Mesothelial cell of epicardium (in vitro differentiated cells): ENCODE results near the gene STIM1. TPM values are rescaled to one million over a fixed set of nuclear protein-coding genes. Genes with fewer than 3 reads are reported as not detected.

Experiments
- DNase-seq, 2 experiments: peaks; one replicate each; pipeline ENCODE4 v3.0.0; 2021; ENCODE audit warnings: low spot score in 2 of 2; ENCODE audit not compliant: unreplicated experiment in 2 of 2
- H3K27ac Mint-ChIP-seq: 2 replicates; pipeline ENCODE4 v1.8.0; 2021; ENCODE audit warnings: mixed read lengths
- H3K27me3 Mint-ChIP-seq: 2 replicates; pipeline ENCODE4 v1.8.0; 2021; ENCODE audit warnings: low read depth, mixed read lengths
- H3K36me3 Mint-ChIP-seq: 2 replicates; pipeline ENCODE4 v1.8.0; 2021; ENCODE audit warnings: mixed read lengths
- H3K4me1 Mint-ChIP-seq: 2 replicates; pipeline ENCODE4 v1.8.0; 2021; ENCODE audit warnings: mixed read lengths
- H3K4me3 Mint-ChIP-seq: 2 replicates; pipeline ENCODE4 v1.8.0; 2021; ENCODE audit warnings: mild to moderate bottlenecking, moderate library complexity, mixed read lengths
- H3K9me3 Mint-ChIP-seq: 2 replicates; pipeline ENCODE4 v1.8.0; 2021; ENCODE audit warnings: mixed read lengths
- total RNA-seq: library from RNA; stranded (reverse); gene quantifications from 3 replicates; pipeline ENCODE4 v1.2.1, GENCODE V29; 2021
- TF ChIP-seq, protein P1 (sequence below): fragments of 200-600 bp; sonication (generic); IDR thresholded peaks from one replicate; pipeline ENCODE4 v1.5.0; 2021; ENCODE audit warnings: antibody characterized with exemption; ENCODE audit not compliant: unreplicated experiment

Gene STIM1
- total RNA-seq, 1 donor from 2014 or later, result 43.7 TPM

DNA sequence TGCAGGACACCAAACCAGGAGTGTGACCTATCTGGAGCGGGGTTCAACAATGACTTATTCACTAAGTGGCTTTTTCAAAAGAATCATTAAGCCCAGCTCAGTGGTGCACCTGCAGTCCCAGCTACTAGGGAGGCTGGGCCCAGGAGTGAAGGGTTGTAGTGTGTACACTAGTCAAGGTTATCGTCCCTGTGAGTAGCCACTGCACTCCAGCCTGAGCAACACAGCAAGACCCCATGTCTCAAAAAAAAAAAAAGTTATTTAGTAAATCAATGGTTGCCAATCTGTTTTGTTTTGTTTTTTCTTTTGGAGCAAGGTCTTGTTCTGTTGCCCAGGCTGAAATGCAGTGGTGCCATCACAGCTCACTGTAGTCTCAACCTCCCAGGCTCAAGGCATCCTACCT is 22.6 kb upstream of the STIM1 start:
- Mint-ChIP-seq H3K4me3 (no peak overlapping the region), H3K27me3 (no peaks in the 10 kb centered on the region), H3K36me3 (peaks cover 9% of the 10 kb centered on the region), H3K4me1 (peaks cover 12% of the 10 kb centered on the region), H3K27ac (no peak overlapping the region), H3K9me3 (no peaks in the 10 kb centered on the region)
- no peak for DNase-seq
- TF ChIP-seq, protein P1, sequence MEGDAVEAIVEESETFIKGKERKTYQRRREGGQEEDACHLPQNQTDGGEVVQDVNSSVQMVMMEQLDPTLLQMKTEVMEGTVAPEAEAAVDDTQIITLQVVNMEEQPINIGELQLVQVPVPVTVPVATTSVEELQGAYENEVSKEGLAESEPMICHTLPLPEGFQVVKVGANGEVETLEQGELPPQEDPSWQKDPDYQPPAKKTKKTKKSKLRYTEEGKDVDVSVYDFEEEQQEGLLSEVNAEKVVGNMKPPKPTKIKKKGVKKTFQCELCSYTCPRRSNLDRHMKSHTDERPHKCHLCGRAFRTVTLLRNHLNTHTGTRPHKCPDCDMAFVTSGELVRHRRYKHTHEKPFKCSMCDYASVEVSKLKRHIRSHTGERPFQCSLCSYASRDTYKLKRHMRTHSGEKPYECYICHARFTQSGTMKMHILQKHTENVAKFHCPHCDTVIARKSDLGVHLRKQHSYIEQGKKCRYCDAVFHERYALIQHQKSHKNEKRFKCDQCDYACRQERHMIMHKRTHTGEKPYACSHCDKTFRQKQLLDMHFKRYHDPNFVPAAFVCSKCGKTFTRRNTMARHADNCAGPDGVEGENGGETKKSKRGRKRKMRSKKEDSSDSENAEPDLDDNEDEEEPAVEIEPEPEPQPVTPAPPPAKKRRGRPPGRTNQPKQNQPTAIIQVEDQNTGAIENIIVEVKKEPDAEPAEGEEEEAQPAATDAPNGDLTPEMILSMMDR, result no peak

DNA sequence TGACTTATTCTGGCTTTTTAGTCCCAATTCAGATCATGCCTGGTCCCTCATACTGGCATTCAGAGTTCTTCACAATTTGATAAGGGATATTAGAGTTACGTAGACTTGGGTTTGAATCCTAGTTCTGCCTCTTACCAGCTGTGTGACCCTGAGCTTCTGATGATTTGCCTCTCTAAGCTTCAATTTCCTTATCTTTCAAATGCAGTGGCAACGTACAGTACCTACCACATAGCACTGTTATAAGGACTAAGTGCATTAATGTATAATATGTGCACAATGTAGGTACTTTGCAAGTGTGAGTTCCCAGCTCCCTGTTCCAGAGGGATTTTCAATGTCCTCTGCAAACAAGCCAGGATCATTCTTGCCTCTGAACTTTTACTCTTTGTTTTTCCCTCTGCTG is 22.0 kb upstream of the STIM1 start:
- DNase-seq, result no peak
- Mint-ChIP-seq H3K4me1 (peaks cover 12% of the 10 kb centered on the region), H3K9me3 (no peaks in the 10 kb centered on the region), H3K27me3 (no peaks in the 10 kb centered on the region), H3K36me3 (peaks cover 8% of the 10 kb centered on the region), H3K27ac (no peak overlapping the region), H3K4me3 (no peak overlapping the region)
- TF ChIP-seq, protein P1, result no peak

GRCh38 chr11:3834349-3834663 is 21.2 kb upstream of the STIM1 start:
- no peak for DNase-seq
- Mint-ChIP-seq H3K9me3 (no peaks in the 10 kb centered on the region), H3K4me3 (no peak overlapping the region), H3K27me3 (no peaks in the 10 kb centered on the region), H3K36me3 (peaks cover 8% of the 10 kb centered on the region), H3K27ac (no peak overlapping the region), H3K4me1 (peaks cover 15% of the 10 kb centered on the region)
- TF ChIP-seq, protein P1, result no peak

GRCh38 chr11:3834664-3835461 is 20.6 kb upstream of the STIM1 start:
- TF ChIP-seq, protein P1, result no peak
- Mint-ChIP-seq H3K4me1 (peaks cover 21% of the 10 kb centered on the region), H3K27me3 (no peaks in the 10 kb centered on the region), H3K4me3 (no peak overlapping the region), H3K9me3 (no peaks in the 10 kb centered on the region), H3K27ac (no peak overlapping the region), H3K36me3 (peaks cover 8% of the 10 kb centered on the region)
- DNase-seq, result no peak

- Mint-ChIP-seq H3K4me3 (no peak overlapping the region), H3K27me3 (no peaks in the 10 kb centered on the region), H3K27ac (no peak overlapping the region), H3K9me3 (no peaks in the 10 kb centered on the region), H3K4me1 (peaks cover 24% of the 10 kb centered on the region), H3K36me3 (peaks cover 2% of the 10 kb centered on the region)
- TF ChIP-seq, protein P1, result no peak
- no peak for DNase-seq
Observed at GRCh38 chr11:3835751-3836150, 19.7 kb upstream of the STIM1 start.
